Endothelial cell of umbilical vein (primary cell): ENCODE measurements around the gene C11orf65.

ENCODE experiments used
- EZH2 ChIP-seq: IDR thresholded peaks from 2 replicates; pipeline ENCODE4 v1.6.1; 2012; ENCODE audit warnings: borderline replicate concordance, low read depth, mild to moderate bottlenecking, moderate library complexity, low read length, inconsistent platforms; ENCODE audit not compliant: severe bottlenecking
- GATA2 ChIP-seq: IDR thresholded peaks from 2 replicates; pipeline ENCODE4 v1.7.0; 2011; ENCODE audit warnings: low read depth, mild to moderate bottlenecking, moderate library complexity, mixed read lengths, low read length; ENCODE audit not compliant: insufficient read length, insufficient read depth
- MAX ChIP-seq: IDR thresholded peaks from 2 replicates; pipeline ENCODE4 v1.6.1; 2011; ENCODE audit not compliant: insufficient read depth, insufficient read length
- POLR2A ChIP-seq: IDR thresholded peaks from 2 replicates; pipeline ENCODE4 v1.6.1; 2012; ENCODE audit warnings: low read depth, mild to moderate bottlenecking, control low read depth, low read length
- POLR2AphosphoS5 ChIP-seq: IDR thresholded peaks from 2 replicates; pipeline ENCODE4 v1.6.1; 2012; ENCODE audit warnings: low read depth, mild to moderate bottlenecking, control low read depth, low read length, moderate library complexity; ENCODE audit not compliant: insufficient read depth
- TF ChIP-seq, protein P1 (sequence below), 2 donors: IDR thresholded peaks; 1 replicate in 1 of 2; 2 replicates in 1 of 2; pipeline ENCODE4 v1.5.1; 2011; ENCODE audit warnings: low read length in 2 of 2, mild to moderate bottlenecking in 2 of 2, moderate library complexity in 2 of 2, control low read depth in 1 of 2, inconsistent platforms in 1 of 2, low read depth in 1 of 2; ENCODE audit not compliant: insufficient read depth in 1 of 2; ENCODE audit errors: extremely low read depth in 1 of 2

DNA sequence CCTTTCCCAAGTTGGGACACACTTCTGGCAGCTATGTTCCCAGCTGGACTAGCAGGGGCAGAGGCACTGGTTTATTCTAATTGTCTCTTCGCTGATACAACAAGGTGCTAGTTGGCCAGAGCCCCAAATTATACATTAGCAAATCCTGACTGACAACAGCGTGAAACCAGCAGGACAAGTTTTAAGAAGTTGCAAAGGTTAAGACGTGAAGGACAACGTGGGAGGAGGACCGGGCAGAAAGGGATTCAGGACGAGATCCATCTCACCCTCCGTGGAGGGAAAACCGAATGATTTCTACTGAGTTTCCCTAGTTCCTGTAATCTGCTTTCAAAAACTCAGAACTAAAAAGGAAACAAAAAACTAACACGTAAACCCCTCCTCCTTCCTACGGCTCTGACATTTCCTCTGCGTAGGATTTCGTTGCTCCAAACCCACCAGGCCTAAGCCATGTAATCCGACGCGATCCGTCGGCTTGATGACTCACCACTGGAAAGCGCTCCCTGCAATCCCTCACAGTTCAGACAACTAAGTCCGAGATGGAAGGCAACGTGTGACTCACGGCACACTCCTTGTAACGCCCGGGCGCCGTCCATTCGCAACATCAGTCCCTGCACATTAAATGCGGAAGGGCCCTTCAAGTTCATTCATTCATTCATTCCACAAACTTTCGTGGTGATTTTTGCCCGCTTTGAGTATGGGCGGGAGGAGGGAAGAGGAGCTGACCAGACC lies 30.2 kb upstream of the C11orf65 start:
- TF ChIP-seq POLR2A (peak; percentile 89), MAX (no peak), POLR2AphosphoS5 (peak; percentile 85), EZH2 (no peak), GATA2 (no peak)
- TF ChIP-seq, protein P1, sequence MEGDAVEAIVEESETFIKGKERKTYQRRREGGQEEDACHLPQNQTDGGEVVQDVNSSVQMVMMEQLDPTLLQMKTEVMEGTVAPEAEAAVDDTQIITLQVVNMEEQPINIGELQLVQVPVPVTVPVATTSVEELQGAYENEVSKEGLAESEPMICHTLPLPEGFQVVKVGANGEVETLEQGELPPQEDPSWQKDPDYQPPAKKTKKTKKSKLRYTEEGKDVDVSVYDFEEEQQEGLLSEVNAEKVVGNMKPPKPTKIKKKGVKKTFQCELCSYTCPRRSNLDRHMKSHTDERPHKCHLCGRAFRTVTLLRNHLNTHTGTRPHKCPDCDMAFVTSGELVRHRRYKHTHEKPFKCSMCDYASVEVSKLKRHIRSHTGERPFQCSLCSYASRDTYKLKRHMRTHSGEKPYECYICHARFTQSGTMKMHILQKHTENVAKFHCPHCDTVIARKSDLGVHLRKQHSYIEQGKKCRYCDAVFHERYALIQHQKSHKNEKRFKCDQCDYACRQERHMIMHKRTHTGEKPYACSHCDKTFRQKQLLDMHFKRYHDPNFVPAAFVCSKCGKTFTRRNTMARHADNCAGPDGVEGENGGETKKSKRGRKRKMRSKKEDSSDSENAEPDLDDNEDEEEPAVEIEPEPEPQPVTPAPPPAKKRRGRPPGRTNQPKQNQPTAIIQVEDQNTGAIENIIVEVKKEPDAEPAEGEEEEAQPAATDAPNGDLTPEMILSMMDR (IDR thresholded peaks at IDR 0.05; ENCODE audit: extremely low read depth in 1 of 2, insufficient read depth in 1 of 2, low read depth in 1 of 2, low read length in 2 of 2): no peak
